Panc1 (cell line): ENCODE measurements around the gene ACP4. TPM values are rescaled to one million over a fixed set of nuclear protein-coding genes. Genes with fewer than 3 reads are reported as not detected.

Experiments
- ATAC-seq: fragments of 200-7000 bp; cut with Tn5 transposase; 2 replicates; pipeline ENCODE4 v1.9.1; 2020; ENCODE audit warnings: mild to moderate bottlenecking, moderate library complexity
- BruUV-seq: library from RNA; stranded (reverse); fragments of 400-500 nt; replicated peaks from 2 replicates; lab custom pipeline; 2021; lab: Mats Ljungman, UMichigan
- CTCF ChIA-PET: fragments of 300-600 bp; sonication (Branson Sonifier 250); formaldehyde crosslinking; loops from one replicate; lab custom pipeline; 2022; ENCODE audit warnings: antibody characterized with exemption; lab: Charles Lee
- POLR2A ChIA-PET: fragments of 300-600 bp; sonication (Branson Sonifier 250); formaldehyde crosslinking; loops from one replicate; lab custom pipeline; 2022; ENCODE audit warnings: antibody characterized with exemption; lab: Charles Lee
- DNase-seq: peaks from one replicate; pipeline ENCODE4 v3.0.0-alpha.2; 2010; ENCODE audit warnings: low read depth, low spot score
- H3K27ac ChIP-seq: 2 replicates; pipeline ENCODE4 v1.5.1; 2011; ENCODE audit warnings: mild to moderate bottlenecking, low read length, inconsistent platforms
- H3K27me3 ChIP-seq: fragments of 200-500 bp; sonication (Bioruptor generic); 2 replicates; pipeline ENCODE4 v1.6.0; 2014; ENCODE audit warnings: low read length, inconsistent platforms; ENCODE audit not compliant: control insufficient read depth, insufficient read depth
- H3K36me3 ChIP-seq: fragments of 200-500 bp; sonication (Bioruptor generic); 2 replicates; pipeline ENCODE4 v1.5.1; 2014; ENCODE audit warnings: inconsistent platforms, mild to moderate bottlenecking, low read length, moderate library complexity; ENCODE audit not compliant: control insufficient read depth, insufficient read depth
- H3K4me1 ChIP-seq: 2 replicates; pipeline ENCODE4 v1.5.1; 2011; ENCODE audit warnings: inconsistent platforms, mild to moderate bottlenecking, low read length, moderate library complexity; ENCODE audit not compliant: control insufficient read depth, insufficient read depth
- H3K4me3 ChIP-seq, 2 experiments: 2 replicates each; pipeline ENCODE4 v1.5.1; 2011 to 2012; ENCODE audit warnings: low read depth in 2 of 2, low read length in 2 of 2, mild to moderate bottlenecking in 2 of 2, inconsistent platforms in 1 of 2, moderate library complexity in 1 of 2
- H3K9me3 ChIP-seq: fragments of 200-500 bp; sonication (Bioruptor generic); 2 replicates; pipeline ENCODE4 v1.5.1; 2014; ENCODE audit warnings: low read depth, mild to moderate bottlenecking, inconsistent platforms, low read length, moderate library complexity; ENCODE audit not compliant: control insufficient read depth, insufficient read depth
- CTCF ChIP-seq: fragments of 450-650 bp; IDR thresholded peaks from 2 replicates; pipeline ENCODE4 v1.5.1; 2017; ENCODE audit warnings: mild to moderate bottlenecking
- POLR2AphosphoS5 ChIP-seq: IDR thresholded peaks from 2 replicates; pipeline ENCODE4 v1.6.1; 2012; ENCODE audit warnings: mild to moderate bottlenecking, low read depth, low read length, moderate library complexity
- REST ChIP-seq, 2 experiments: IDR thresholded peaks; 2 replicates each; pipeline ENCODE4 v1.6.1; 2011 to 2012; ENCODE audit warnings: low read depth in 2 of 2, control low read depth in 1 of 2, low read length in 1 of 2, mild to moderate bottlenecking in 1 of 2, moderate library complexity in 1 of 2; ENCODE audit not compliant: insufficient read depth in 1 of 2
- SIN3A ChIP-seq: IDR thresholded peaks from 2 replicates; pipeline ENCODE4 v1.6.1; 2012; ENCODE audit warnings: low read depth, mild to moderate bottlenecking, low read length, moderate library complexity, borderline replicate concordance; ENCODE audit not compliant: insufficient read depth
- TCF7L2 ChIP-seq: IDR thresholded peaks from 2 replicates; pipeline ENCODE4 v1.6.1; 2011; ENCODE audit warnings: mild to moderate bottlenecking, low read depth, low read length, inconsistent platforms
- in situ Hi-C: cut with HindIII; loops from 2 replicates; pipeline ENCODE4 v1.10.0; 2016; ENCODE audit warnings: low sequenced_read_pairs, low pct_unique_long_range_greater_than_20kb
- intact Hi-C: fragments of 100-400 bp; cut with micrococcal nuclease; formaldehyde crosslinking; loops from one replicate; pipeline ENCODE4 v1.10.0; 2022; ENCODE audit not compliant: unreplicated experiment
- total RNA-seq: library from RNA; stranded (reverse); gene quantifications from one replicate; pipeline ENCODE4 v1.2.1, GENCODE V29; 2021; ENCODE audit not compliant: unreplicated experiment

Gene ACP4
- total RNA-seq, 1 experiment from 2014 or later = not detected

DNA sequence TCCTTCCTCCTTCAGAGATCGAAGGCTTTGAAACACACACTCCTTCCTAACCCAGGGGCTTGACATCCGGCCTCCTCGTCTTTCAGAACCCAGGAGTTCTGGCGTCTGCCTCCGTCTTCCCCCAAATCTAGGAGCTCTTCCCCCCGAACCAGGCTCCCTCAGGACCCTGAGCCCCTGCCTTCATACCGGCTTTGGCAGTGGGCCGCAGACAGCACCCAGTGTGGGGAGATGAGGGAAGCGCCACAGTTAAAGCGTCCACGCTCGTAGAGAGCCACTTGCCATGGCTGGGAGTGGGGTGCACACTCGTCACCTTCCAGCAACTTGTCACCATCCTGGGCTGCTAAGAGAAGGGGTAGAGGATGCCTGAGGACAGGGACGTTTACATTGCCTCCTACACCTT is 37.3 kb downstream of the ACP4 start:
- TF ChIP-seq REST (IDR thresholded peaks at IDR 0.05; ENCODE audit: insufficient read depth in 1 of 2, low read depth in 2 of 2, low read length in 1 of 2) (no peak), CTCF (no peak), POLR2AphosphoS5 (no peak), SIN3A (no peak), TCF7L2 (no peak)
- POLR2A ChIA-PET = no interaction called here
- no peak overlapping the region for H3K4me3 ChIP-seq
- no peak for ATAC-seq
- intact Hi-C loops = no loop called here
- H3K27ac ChIP-seq = no peak overlapping the region
- no peaks in the 10 kb centered on the region for H3K9me3 ChIP-seq
- no peaks in the 10 kb centered on the region for H3K36me3 ChIP-seq
- CTCF ChIA-PET = no interaction called here
- in situ Hi-C loops = no loop called here
- H3K27me3 ChIP-seq = no peaks in the 10 kb centered on the region
- no peaks in the 10 kb centered on the region for H3K4me1 ChIP-seq
- no peak for DNase-seq
- BruUV-seq = no TSS peak

DNA sequence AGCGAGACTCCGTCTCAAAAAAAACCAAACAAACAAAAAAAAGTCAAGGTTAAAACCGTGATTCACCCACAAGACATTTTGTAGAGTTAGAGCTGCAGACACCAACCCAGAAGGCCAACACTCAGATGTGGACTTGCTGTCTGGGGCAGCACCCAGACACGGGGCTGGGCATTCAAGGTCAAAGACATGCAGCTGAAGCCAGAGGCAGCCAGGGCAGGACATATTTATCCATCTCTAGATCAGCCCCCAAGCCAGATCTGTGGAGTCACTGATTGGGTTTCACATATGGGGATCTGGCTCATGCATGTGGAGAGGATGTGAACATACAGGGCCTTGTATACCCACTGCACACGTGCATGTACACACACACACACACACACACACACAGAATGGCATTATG is 39.6 kb downstream of the ACP4 start:
- TF ChIP-seq SIN3A (no peak), CTCF (no peak), POLR2AphosphoS5 (no peak), REST (IDR thresholded peaks at IDR 0.05; ENCODE audit: insufficient read depth in 1 of 2, low read depth in 2 of 2, low read length in 1 of 2) (no peak), TCF7L2 (no peak)
- in situ Hi-C loops (no loop called here), intact Hi-C loops (no loop called here)
- DNase-seq (no peak), ATAC-seq (no peak)
- no peak overlapping the region for H3K27ac ChIP-seq
- no peak overlapping the region for H3K4me3 ChIP-seq
- no peaks in the 10 kb centered on the region for H3K9me3 ChIP-seq
- no peaks in the 10 kb centered on the region for H3K27me3 ChIP-seq
- no peaks in the 10 kb centered on the region for H3K4me1 ChIP-seq
- ChIA-PET POLR2A (no interaction called here), CTCF (no interaction called here)
- H3K36me3 ChIP-seq = no peaks in the 10 kb centered on the region
- BruUV-seq = no TSS peak
